Measurements from ENCODE around the gene MRM1.

Gene MRM1

GRCh38 chr17:36608794-36609497, 7.6 kb downstream of the MRM1 start:
- DNase-seq (ENCODE audit: low read depth), result peak; percentile 48
- TF ChIP-seq CTCF (IDR thresholded peaks at IDR 0.05; ENCODE audit: insufficient read depth, low read depth, low read length, missing control alignments), result peak; percentile 20
- no peak overlapping the region for H3K4me3 ChIP-seq (ENCODE audit: low read depth, low read length)

DNA sequence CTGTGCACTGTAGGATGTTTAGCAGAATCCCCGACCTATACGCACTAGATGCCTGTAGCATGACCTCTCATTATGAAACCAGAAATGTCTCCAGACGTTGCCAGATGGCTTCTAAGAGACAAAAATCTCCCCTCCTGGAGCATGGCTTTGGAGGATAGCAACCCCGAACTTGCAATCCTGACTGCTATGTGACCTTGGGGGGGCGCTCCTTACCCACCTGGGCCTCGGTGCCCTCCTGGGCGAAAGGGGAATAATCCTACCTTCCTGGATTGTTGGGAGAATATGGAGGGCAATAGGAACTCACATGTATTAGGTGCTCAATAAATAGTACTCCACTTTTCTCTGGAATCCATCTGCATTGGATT, 8.1 kb downstream of the MRM1 start:
- no peak overlapping the region for H3K4me3 ChIP-seq (ENCODE audit: low read depth, low read length)
- no peak for DNase-seq (ENCODE audit: low read depth)
- no peak for TF ChIP-seq CTCF (IDR thresholded peaks at IDR 0.05; ENCODE audit: insufficient read depth, low read depth, low read length, missing control alignments)

DNA sequence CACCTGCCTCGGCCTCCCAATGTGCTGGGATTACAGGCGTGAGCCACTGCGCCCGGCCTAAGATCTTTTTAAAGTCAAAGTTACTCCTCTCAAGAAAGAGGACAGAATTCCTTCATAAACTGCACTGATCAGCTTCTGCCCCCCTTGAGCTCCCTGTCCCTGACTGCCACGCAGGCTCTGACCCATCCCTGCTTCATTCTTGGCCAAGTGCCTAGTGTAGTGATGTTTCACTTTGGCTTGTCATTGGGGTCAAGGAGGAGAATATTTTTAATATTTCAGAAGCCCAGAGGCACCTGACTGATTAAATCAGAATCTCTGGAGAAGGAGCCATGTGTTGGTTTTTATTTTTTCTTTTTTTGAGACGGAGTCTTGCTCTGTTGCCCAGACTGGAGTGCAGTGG, 9.1 kb downstream of the MRM1 start:
- DNase-seq (ENCODE audit: low read depth), result no peak
- no peak for TF ChIP-seq CTCF (IDR thresholded peaks at IDR 0.05; ENCODE audit: insufficient read depth, low read depth, low read length, missing control alignments)
- H3K4me3 ChIP-seq (ENCODE audit: low read depth, low read length), result no peak overlapping the region

GRCh38 chr17:36611345-36612072, 10.1 kb downstream of the MRM1 start:
- H3K4me3 ChIP-seq (ENCODE audit: low read depth, low read length), result no peak overlapping the region
- no peak for TF ChIP-seq CTCF (IDR thresholded peaks at IDR 0.05; ENCODE audit: insufficient read depth, low read depth, low read length, missing control alignments)
- no peak for DNase-seq (ENCODE audit: low read depth)

DNA sequence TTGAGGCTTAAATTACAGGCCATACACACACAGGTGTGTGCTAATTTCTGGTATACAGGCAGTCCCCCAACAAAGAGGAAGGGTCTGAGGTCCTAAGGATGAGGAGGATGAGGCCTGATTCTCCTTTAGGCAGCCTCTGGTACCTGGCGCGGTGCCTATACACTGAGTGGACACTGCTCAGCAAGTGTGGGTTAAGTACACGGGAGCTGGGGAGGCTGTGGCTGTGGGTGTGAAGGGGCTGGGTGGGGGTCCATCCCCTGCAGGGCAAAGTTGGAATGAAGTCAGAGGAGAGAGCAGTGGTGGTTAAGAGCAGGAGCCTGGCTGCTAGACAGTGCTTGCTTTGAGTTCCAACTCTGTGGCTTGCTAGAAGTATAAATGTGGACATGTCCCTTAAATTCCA, 10.9 kb downstream of the MRM1 start:
- no peak for DNase-seq (ENCODE audit: low read depth)
- TF ChIP-seq CTCF (IDR thresholded peaks at IDR 0.05; ENCODE audit: insufficient read depth, low read depth, low read length, missing control alignments), result no peak
- no peak overlapping the region for H3K4me3 ChIP-seq (ENCODE audit: low read depth, low read length)

GRCh38 chr17:36613155-36613554, 11.8 kb downstream of the MRM1 start:
- DNase-seq (ENCODE audit: low read depth), result no peak
- TF ChIP-seq CTCF (IDR thresholded peaks at IDR 0.05; ENCODE audit: insufficient read depth, low read depth, low read length, missing control alignments), result no peak
- H3K4me3 ChIP-seq (ENCODE audit: low read depth, low read length), result no peak overlapping the region

Measured in GM12865 (cell line).